ENCODE measurements around the gene PDE3B.
"Not testable (repeated sequence)": the region's sequence is repeated elsewhere in the genome, so short reads cannot be mapped to it uniquely, and the experiment has no call there.

The PDE3B gene

DNA sequence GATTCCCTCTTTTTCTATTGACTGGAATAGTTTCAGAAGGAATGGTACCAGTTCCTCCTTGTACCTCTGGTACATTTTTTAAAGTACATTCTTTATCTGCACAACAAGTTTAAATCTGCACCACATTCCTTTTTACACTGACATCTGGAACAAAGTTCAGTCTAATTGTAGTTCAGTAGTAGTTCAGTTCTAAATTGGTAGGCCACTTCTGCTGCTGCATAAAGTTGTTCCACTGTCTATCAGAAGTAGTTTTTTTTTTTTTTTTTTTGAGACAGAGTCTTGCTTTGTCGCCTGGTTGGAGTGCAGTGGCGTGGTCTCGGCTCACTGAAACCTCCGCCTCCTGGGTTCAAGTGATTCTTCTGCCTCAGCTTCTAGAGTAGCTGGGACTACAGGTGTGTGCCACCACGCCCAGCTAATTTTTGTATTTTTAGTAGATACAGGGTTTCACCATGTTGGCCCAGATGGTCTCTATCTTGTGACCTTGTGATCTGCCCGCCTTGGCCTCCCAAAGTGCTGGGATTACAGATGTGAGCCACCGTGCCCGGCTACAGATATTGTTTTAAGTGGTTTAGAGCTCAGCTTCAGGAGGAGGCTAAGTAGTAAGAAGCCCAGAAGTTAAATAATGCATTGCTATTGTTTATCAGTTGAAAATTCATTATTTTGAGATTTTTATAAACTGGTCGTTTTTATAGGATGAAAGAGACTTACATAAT is 115.9 kb downstream of the PDE3B start:
- H3K36me3 ChIP-seq (ENCODE audit: control insufficient read depth, low read depth, low read length); H3K4me1 ChIP-seq (ENCODE audit: control insufficient read depth, low read depth, low read length); H3K9me3 ChIP-seq (ENCODE audit: control insufficient read depth, low read depth, low read length); H3K27ac ChIP-seq (ENCODE audit: low read length); H3K27me3 ChIP-seq (ENCODE audit: control insufficient read depth, insufficient read depth, low read length); H3K9ac ChIP-seq (ENCODE audit: low read length); H3K4me3 ChIP-seq (ENCODE audit: low read length): not testable (repeated sequence)

DNA sequence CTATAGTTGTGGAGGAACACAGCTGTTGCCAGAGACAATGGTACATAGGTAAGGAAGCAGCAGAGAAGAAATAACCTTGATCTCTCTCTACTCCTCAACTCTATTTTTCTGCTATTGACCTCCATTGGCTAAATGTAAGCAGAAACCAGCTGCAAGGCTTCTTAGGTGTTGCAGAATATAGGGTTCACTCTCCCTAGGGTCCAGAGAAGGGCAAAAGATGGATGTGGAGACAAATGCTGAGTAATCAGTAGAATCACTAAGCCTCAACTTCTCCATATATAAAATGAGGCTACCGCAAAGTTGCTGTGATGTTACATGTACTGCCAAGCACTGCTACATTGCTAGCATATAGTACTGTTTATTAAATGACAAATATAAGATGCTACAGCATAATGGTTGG is 120.6 kb downstream of the PDE3B start:
- no peak overlapping the region for H3K27ac ChIP-seq (ENCODE audit: low read length)
- H3K36me3 ChIP-seq (ENCODE audit: control insufficient read depth, low read depth, low read length) = no peaks in the 10 kb centered on the region
- H3K4me1 ChIP-seq (ENCODE audit: control insufficient read depth, low read depth, low read length) = no peaks in the 10 kb centered on the region
- no peak overlapping the region for H3K9ac ChIP-seq (ENCODE audit: low read length)
- no peak overlapping the region for H3K4me3 ChIP-seq (ENCODE audit: low read length)
- no peaks in the 10 kb centered on the region for H3K9me3 ChIP-seq (ENCODE audit: control insufficient read depth, low read depth, low read length)
- H3K27me3 ChIP-seq (ENCODE audit: control insufficient read depth, insufficient read depth, low read length) = no peaks in the 10 kb centered on the region

DNA sequence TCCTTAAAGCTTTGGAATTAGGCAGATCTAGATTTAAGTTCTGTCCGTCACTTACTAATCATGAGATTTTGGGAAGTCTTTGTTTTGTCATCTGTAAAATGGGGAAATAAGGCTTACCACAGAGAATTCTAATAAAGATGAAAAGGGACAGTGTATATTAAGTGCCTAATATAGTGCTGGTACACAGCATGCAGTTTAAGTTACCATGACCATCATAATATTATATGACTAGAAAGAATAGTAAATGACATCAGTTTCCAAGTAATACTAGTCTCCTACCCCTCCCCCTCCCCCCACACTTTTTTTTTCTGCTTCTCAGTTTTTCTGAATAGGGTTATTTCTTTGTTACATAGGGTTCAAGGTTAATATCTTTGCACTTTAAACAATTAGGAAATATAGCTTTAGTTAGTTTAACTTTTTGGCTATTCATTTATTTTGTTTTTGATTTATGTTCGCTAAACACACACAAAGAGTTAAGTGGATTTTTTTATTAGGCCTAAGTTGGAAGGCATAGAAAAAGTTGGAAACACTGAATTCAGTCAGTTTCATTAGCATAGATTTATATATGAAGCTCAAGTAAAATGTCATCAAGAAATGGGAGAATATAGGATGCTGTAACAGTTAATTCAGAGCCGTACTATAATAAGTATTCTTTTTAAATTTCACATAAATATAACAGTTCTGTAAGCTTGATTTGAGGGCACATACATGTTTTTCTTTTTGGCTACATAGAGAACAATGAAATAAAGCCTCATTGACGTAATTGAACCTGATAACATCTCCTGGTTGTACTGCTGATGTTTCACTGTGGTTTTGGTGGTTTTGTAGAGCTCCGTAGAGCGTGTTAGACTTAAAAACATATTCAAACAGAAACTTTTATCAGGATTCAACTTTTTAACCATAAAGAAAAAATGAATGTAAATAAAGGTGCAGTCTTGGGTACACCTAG is 121.2 kb downstream of the PDE3B start:
- Histone ChIP-seq H3K27ac (ENCODE audit: low read length) (no peak overlapping the region), H3K27me3 (ENCODE audit: control insufficient read depth, insufficient read depth, low read length) (no peaks in the 10 kb centered on the region), H3K4me1 (ENCODE audit: control insufficient read depth, low read depth, low read length) (no peaks in the 10 kb centered on the region), H3K9ac (ENCODE audit: low read length) (no peak overlapping the region), H3K9me3 (ENCODE audit: control insufficient read depth, low read depth, low read length) (no peaks in the 10 kb centered on the region), H3K4me3 (ENCODE audit: low read length) (no peak overlapping the region), H3K36me3 (ENCODE audit: control insufficient read depth, low read depth, low read length) (no peaks in the 10 kb centered on the region)

DNA sequence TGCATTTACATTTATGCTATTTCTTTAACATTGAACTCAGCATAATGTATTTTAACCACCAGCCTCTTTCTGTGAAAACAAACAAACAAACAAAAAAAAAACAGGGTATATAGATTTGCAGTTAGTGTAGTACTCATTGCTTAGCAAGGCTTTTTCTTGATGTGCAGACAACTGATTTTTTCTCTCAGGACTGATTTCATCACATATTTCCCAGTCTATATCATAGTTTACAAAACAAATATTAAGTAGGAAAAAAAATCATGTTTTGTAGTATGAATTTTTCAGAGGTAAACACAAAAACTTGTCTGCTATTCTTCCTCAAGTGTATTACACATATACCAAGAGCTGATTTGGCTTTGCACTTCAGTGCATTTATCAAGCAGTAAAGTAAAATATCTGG is 123.0 kb downstream of the PDE3B start:
- Histone ChIP-seq H3K27me3 (ENCODE audit: control insufficient read depth, insufficient read depth, low read length) (no peaks in the 10 kb centered on the region), H3K4me1 (ENCODE audit: control insufficient read depth, low read depth, low read length) (no peaks in the 10 kb centered on the region), H3K4me3 (ENCODE audit: low read length) (no peak overlapping the region), H3K36me3 (ENCODE audit: control insufficient read depth, low read depth, low read length) (no peaks in the 10 kb centered on the region), H3K9ac (ENCODE audit: low read length) (no peak overlapping the region), H3K9me3 (ENCODE audit: control insufficient read depth, low read depth, low read length) (no peaks in the 10 kb centered on the region), H3K27ac (ENCODE audit: low read length) (no peak overlapping the region)

DNA sequence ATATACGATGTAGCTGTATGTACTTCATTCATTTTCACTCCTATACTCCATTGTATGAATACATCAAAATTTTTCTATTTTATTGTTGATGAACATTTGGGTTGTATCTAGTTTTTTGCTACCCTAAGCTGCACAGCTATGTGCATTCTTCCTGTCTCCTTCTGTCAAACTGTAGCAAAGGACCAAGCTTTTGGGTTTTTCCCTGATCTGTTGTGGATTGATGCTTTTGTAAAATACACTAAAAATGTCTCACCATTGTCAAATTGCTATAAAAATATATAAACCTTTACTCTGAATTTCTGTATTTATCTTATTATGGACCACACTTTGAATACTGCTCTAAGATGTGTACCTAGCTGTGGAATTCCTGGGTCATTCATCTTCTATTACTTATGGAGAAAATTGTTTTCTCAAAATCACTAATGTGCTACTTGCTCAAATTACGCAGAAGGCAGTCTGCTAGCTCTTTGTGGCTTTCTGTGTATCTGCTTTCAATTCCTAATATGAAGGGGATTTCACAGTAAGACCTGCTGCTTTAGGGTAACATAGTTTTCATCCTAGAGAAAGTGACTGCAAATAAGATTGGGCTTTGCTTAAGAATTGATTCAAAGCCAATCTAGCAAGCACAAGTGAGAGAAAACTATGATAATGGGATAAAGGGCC is 125.1 kb downstream of the PDE3B start:
- Histone ChIP-seq H3K4me3 (ENCODE audit: low read length) (no peak overlapping the region), H3K9ac (ENCODE audit: low read length) (no peak overlapping the region), H3K27ac (ENCODE audit: low read length) (no peak overlapping the region), H3K36me3 (ENCODE audit: control insufficient read depth, low read depth, low read length) (no peaks in the 10 kb centered on the region), H3K4me1 (ENCODE audit: control insufficient read depth, low read depth, low read length) (no peaks in the 10 kb centered on the region), H3K9me3 (ENCODE audit: control insufficient read depth, low read depth, low read length) (no peaks in the 10 kb centered on the region), H3K27me3 (ENCODE audit: control insufficient read depth, insufficient read depth, low read length) (no peaks in the 10 kb centered on the region)

DNA sequence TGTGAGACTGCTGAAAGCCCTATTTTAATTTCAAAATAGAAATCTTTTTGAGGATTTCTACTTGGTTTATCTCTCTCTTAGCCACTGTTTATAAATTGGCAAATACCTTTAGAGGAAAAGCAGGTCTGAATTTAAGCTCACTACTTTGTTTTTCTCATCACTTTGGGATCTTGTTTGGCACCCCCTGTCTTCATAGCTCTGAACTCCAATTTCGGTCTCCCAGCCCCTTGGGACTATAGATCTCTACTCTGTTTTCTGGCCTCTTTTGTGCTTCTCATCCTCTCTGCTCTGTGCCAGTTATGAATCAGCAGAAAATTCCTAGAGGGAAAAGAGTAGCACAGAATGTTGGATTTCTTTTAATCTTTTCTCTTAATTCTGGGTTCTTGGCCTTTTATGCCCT is 130.2 kb downstream of the PDE3B start:
- H3K9ac ChIP-seq (ENCODE audit: low read length) = no peak overlapping the region
- H3K27ac ChIP-seq (ENCODE audit: low read length) = no peak overlapping the region
- H3K4me3 ChIP-seq (ENCODE audit: low read length) = no peak overlapping the region
- no peaks in the 10 kb centered on the region for H3K9me3 ChIP-seq (ENCODE audit: control insufficient read depth, low read depth, low read length)
- no peaks in the 10 kb centered on the region for H3K27me3 ChIP-seq (ENCODE audit: control insufficient read depth, insufficient read depth, low read length)
- no peaks in the 10 kb centered on the region for H3K36me3 ChIP-seq (ENCODE audit: control insufficient read depth, low read depth, low read length)
- H3K4me1 ChIP-seq (ENCODE audit: control insufficient read depth, low read depth, low read length) = no peaks in the 10 kb centered on the region

DNA sequence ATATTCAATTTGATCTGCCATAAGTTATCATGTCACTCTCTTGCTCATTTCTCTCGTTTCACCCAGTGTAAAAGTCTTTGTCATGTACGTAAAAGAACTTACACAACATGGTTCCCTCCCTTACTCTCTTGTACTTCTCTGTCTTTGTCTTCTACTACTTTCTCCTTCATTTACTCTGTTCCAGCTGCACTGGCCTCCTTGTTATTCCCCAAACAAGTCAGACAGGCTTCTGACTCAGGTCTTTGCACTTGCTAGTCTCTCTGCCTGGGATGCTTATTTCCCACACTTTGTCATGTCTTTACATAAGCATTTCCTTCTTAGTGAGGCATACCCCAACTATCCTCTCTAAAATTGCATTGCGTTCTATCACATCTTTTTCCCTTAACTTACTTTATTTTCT is 131.1 kb downstream of the PDE3B start:
- H3K27ac ChIP-seq (ENCODE audit: low read length) = no peak overlapping the region
- no peak overlapping the region for H3K4me3 ChIP-seq (ENCODE audit: low read length)
- H3K4me1 ChIP-seq (ENCODE audit: control insufficient read depth, low read depth, low read length) = no peaks in the 10 kb centered on the region
- H3K9ac ChIP-seq (ENCODE audit: low read length) = no peak overlapping the region
- no peaks in the 10 kb centered on the region for H3K36me3 ChIP-seq (ENCODE audit: control insufficient read depth, low read depth, low read length)
- H3K27me3 ChIP-seq (ENCODE audit: control insufficient read depth, insufficient read depth, low read length) = no peaks in the 10 kb centered on the region
- H3K9me3 ChIP-seq (ENCODE audit: control insufficient read depth, low read depth, low read length) = no peaks in the 10 kb centered on the region

DNA sequence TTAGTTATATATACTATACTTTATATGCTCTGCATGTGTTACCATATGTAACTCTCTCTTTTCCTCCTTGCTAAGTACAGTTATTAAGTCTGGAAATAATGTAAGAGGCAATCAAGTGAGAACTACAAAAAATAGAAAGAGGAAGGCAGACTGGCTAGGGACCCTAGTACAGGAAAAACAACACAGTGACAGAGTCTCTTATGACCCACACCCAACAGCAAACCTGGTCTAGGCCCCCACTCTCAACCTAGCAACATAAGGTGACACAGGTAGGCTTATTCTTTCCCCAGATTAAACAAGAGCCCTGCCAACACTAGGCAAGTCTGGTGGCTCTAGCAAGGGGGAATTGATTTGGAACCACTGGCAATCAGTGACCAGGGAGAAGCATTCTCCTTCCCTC is 132.3 kb downstream of the PDE3B start:
- H3K9ac ChIP-seq (ENCODE audit: low read length) = no peak overlapping the region
- no peaks in the 10 kb centered on the region for H3K27me3 ChIP-seq (ENCODE audit: control insufficient read depth, insufficient read depth, low read length)
- H3K9me3 ChIP-seq (ENCODE audit: control insufficient read depth, low read depth, low read length) = no peaks in the 10 kb centered on the region
- H3K4me3 ChIP-seq (ENCODE audit: low read length) = no peak overlapping the region
- H3K27ac ChIP-seq (ENCODE audit: low read length) = no peak overlapping the region
- H3K36me3 ChIP-seq (ENCODE audit: control insufficient read depth, low read depth, low read length) = no peaks in the 10 kb centered on the region
- H3K4me1 ChIP-seq (ENCODE audit: control insufficient read depth, low read depth, low read length) = no peaks in the 10 kb centered on the region

DNA sequence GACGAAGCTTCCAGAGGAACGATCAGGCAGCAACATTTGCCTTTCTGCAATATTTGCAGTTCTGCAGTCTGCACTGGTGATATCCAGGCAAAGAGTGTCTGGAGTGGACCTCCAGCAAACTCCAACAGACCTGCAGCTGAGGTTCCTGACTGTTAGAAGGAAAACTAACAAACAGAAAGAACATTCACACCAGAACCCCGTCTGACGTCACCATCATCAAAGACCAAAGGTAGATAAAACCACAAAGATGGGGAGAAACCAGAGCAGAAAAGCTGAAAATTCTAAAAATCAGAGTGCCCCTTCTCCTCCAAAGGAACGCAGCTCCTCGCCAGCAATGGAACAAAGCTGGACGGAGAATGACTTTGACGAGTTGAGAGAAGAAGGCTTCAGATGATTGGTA is 134.9 kb downstream of the PDE3B start:
- H3K27ac ChIP-seq (ENCODE audit: low read length); H3K36me3 ChIP-seq (ENCODE audit: control insufficient read depth, low read depth, low read length); H3K4me1 ChIP-seq (ENCODE audit: control insufficient read depth, low read depth, low read length); H3K9me3 ChIP-seq (ENCODE audit: control insufficient read depth, low read depth, low read length); H3K9ac ChIP-seq (ENCODE audit: low read length); H3K4me3 ChIP-seq (ENCODE audit: low read length); H3K27me3 ChIP-seq (ENCODE audit: control insufficient read depth, insufficient read depth, low read length): not testable (repeated sequence)

DNA sequence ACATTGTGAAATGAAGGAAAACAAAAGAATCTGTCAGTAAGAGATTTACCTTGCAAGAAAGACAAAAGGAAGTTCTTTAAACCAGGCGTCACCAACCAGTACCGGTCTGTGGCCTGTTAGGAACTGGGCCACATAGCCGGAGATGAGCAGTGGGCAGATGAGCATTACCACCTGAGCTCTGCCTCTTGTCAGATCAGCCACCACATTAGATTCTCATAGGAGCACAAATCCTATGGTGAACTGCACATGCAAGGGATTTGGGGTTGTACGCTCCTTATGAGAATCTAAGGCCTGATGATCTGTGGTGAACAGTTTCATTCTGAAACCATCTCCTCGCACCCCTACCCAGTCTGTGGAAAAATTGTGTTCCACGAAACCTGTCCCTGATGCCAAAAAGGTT is 140.2 kb downstream of the PDE3B start:
- Histone ChIP-seq H3K9ac (ENCODE audit: low read length) (no peak overlapping the region), H3K27me3 (ENCODE audit: control insufficient read depth, insufficient read depth, low read length) (no peaks in the 10 kb centered on the region), H3K36me3 (ENCODE audit: control insufficient read depth, low read depth, low read length) (no peaks in the 10 kb centered on the region), H3K4me1 (ENCODE audit: control insufficient read depth, low read depth, low read length) (no peaks in the 10 kb centered on the region), H3K27ac (ENCODE audit: low read length) (no peak overlapping the region), H3K4me3 (ENCODE audit: low read length) (no peak overlapping the region), H3K9me3 (ENCODE audit: control insufficient read depth, low read depth, low read length) (no peaks in the 10 kb centered on the region)

DNA sequence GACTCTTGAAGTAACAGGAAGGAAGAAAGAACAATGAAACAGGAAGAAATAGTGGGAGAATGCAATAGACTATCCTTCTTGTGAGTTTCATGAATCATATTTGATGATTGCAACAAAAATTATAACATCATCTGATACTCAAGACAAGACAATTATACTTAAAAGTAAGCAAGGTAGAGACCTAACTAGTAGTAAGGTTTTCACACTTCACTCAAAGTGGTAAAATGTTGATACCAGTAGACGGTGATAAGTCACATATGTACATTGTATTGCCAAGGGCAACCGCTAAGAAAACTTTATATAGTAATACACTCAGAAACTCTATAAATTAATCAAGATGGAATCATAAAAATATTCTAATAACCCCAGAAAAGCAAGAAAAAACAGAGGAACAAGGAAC is 140.6 kb downstream of the PDE3B start:
- no peaks in the 10 kb centered on the region for H3K27me3 ChIP-seq (ENCODE audit: control insufficient read depth, insufficient read depth, low read length)
- H3K9ac ChIP-seq (ENCODE audit: low read length) = no peak overlapping the region
- H3K4me3 ChIP-seq (ENCODE audit: low read length) = no peak overlapping the region
- H3K4me1 ChIP-seq (ENCODE audit: control insufficient read depth, low read depth, low read length) = no peaks in the 10 kb centered on the region
- H3K9me3 ChIP-seq (ENCODE audit: control insufficient read depth, low read depth, low read length) = no peaks in the 10 kb centered on the region
- H3K27ac ChIP-seq (ENCODE audit: low read length) = no peak overlapping the region
- H3K36me3 ChIP-seq (ENCODE audit: control insufficient read depth, low read depth, low read length) = no peaks in the 10 kb centered on the region

All from iPS-18a (cell line).